ENCODE measurements around the gene EPB41L2.

Gene EPB41L2

GRCh38 chr6:131070061-131070460 is 7.0 kb upstream of the EPB41L2 start:
- no peak overlapping the region for H3K9ac ChIP-seq

GRCh38 chr6:131068165-131068564 is 5.1 kb upstream of the EPB41L2 start:
- no peaks in the 10 kb centered on the region for H3K36me3 ChIP-seq (ENCODE audit: insufficient read depth)
- H3K27ac ChIP-seq = no peak overlapping the region

More at GRCh38 chr6:131070061-131070460, 7.0 kb upstream of the EPB41L2 start:
- Histone ChIP-seq H3K4me1 (ENCODE audit: low read depth, poor library complexity, severe bottlenecking) (no peaks in the 10 kb centered on the region), H3K4me3 (IDR thresholded peaks at IDR 0.05; ENCODE audit: insufficient read depth, low read depth, low read length) (no peak overlapping the region), H3K27me3 (ENCODE audit: insufficient read depth, low read depth) (no peaks in the 10 kb centered on the region), H3K27ac (no peak overlapping the region), H3K4me2 (no peak overlapping the region), H2AFZ (ENCODE audit: low read depth) (no peak overlapping the region), H4K20me1 (ENCODE audit: insufficient read depth) (no peaks in the 10 kb centered on the region), H3K79me2 (ENCODE audit: insufficient read depth, low read depth) (no peaks in the 10 kb centered on the region), H3K36me3 (ENCODE audit: insufficient read depth) (no peaks in the 10 kb centered on the region)
- no peak for TF ChIP-seq CTCF (conservative IDR thresholded peaks at IDR 0.05; ENCODE audit: low read depth, low read length)

GRCh38 chr6:131067521-131067920 is 4.5 kb upstream of the EPB41L2 start:
- Histone ChIP-seq H3K4me3 (IDR thresholded peaks at IDR 0.05; ENCODE audit: insufficient read depth, low read depth, low read length) (no peak overlapping the region), H3K4me2 (no peak overlapping the region), H3K27me3 (ENCODE audit: insufficient read depth, low read depth) (no peaks in the 10 kb centered on the region), H3K9ac (no peak overlapping the region), H3K79me2 (ENCODE audit: insufficient read depth, low read depth) (no peaks in the 10 kb centered on the region), H3K36me3 (ENCODE audit: insufficient read depth) (no peaks in the 10 kb centered on the region), H4K20me1 (ENCODE audit: insufficient read depth) (no peaks in the 10 kb centered on the region), H2AFZ (ENCODE audit: low read depth) (no peak overlapping the region), H3K4me1 (ENCODE audit: low read depth, poor library complexity, severe bottlenecking) (peaks cover 6% of the 10 kb centered on the region), H3K27ac (no peak overlapping the region)
- no peak for TF ChIP-seq CTCF (conservative IDR thresholded peaks at IDR 0.05; ENCODE audit: low read depth, low read length)

More at GRCh38 chr6:131068165-131068564, 5.1 kb upstream of the EPB41L2 start:
- no peak overlapping the region for H3K9ac ChIP-seq
- no peak for TF ChIP-seq CTCF (conservative IDR thresholded peaks at IDR 0.05; ENCODE audit: low read depth, low read length)
- H3K27me3 ChIP-seq (ENCODE audit: insufficient read depth, low read depth) = no peaks in the 10 kb centered on the region
- H3K4me2 ChIP-seq = no peak overlapping the region
- H3K4me3 ChIP-seq (IDR thresholded peaks at IDR 0.05; ENCODE audit: insufficient read depth, low read depth, low read length) = no peak overlapping the region
- H3K79me2 ChIP-seq (ENCODE audit: insufficient read depth, low read depth) = no peaks in the 10 kb centered on the region
- H3K4me1 ChIP-seq (ENCODE audit: low read depth, poor library complexity, severe bottlenecking) = peaks cover 6% of the 10 kb centered on the region
- no peaks in the 10 kb centered on the region for H4K20me1 ChIP-seq (ENCODE audit: insufficient read depth)
- H2AFZ ChIP-seq (ENCODE audit: low read depth) = no peak overlapping the region

- no peaks in the 10 kb centered on the region for H3K27me3 ChIP-seq (ENCODE audit: insufficient read depth, low read depth)
- H3K9ac ChIP-seq = no peak overlapping the region
- H4K20me1 ChIP-seq (ENCODE audit: insufficient read depth) = no peaks in the 10 kb centered on the region
- TF ChIP-seq CTCF (conservative IDR thresholded peaks at IDR 0.05; ENCODE audit: low read depth, low read length) = no peak
- no peaks in the 10 kb centered on the region for H3K36me3 ChIP-seq (ENCODE audit: insufficient read depth)
- H3K27ac ChIP-seq = no peak overlapping the region
- no peak overlapping the region for H3K4me2 ChIP-seq
- H3K4me3 ChIP-seq (IDR thresholded peaks at IDR 0.05; ENCODE audit: insufficient read depth, low read depth, low read length) = no peak overlapping the region
- H3K4me1 ChIP-seq (ENCODE audit: low read depth, poor library complexity, severe bottlenecking) = peaks cover 17% of the 10 kb centered on the region
- no peak overlapping the region for H2AFZ ChIP-seq (ENCODE audit: low read depth)
- H3K79me2 ChIP-seq (ENCODE audit: insufficient read depth, low read depth) = peaks cover 11% of the 10 kb centered on the region; the same call in 1 of the 2 replicates
Measured at GRCh38 chr6:131065824-131066171, 2.8 kb upstream of the EPB41L2 start.

All from KMS-11 (cell line).